Duodenal mucosa (tissue), 2 donors: ENCODE data around the gene AKAP13.

ENCODE experiments used
- H3K27ac ChIP-seq: one replicate; pipeline ENCODE4 v1.7.0; 2013; ENCODE audit warnings: low read depth, low read length
- H3K27me3 ChIP-seq, 2 donors: one replicate each; pipeline ENCODE4 v1.7.0; 2013; ENCODE audit warnings: low read length in 2 of 2, control low read depth in 1 of 2; ENCODE audit not compliant: insufficient read depth in 2 of 2, control insufficient read depth in 1 of 2
- H3K36me3 ChIP-seq, 2 donors: one replicate each; pipeline ENCODE4 v1.7.0; 2013; ENCODE audit warnings: low read length in 2 of 2, control low read depth in 1 of 2; ENCODE audit not compliant: insufficient read depth in 2 of 2, control insufficient read depth in 1 of 2
- H3K4me1 ChIP-seq, 2 donors: one replicate each; pipeline ENCODE4 v1.7.0; 2013; ENCODE audit warnings: low read length in 2 of 2, control low read depth in 1 of 2; ENCODE audit not compliant: insufficient read depth in 2 of 2, control insufficient read depth in 1 of 2
- H3K4me3 ChIP-seq, 2 donors: one replicate each; pipeline ENCODE4 v1.7.0; 2013; ENCODE audit warnings: low read length in 2 of 2, low read depth in 1 of 2
- H3K9ac ChIP-seq, 2 donors: one replicate each; pipeline ENCODE4 v1.7.0; 2013; ENCODE audit warnings: low read length in 2 of 2, low read depth in 1 of 2
- H3K9me3 ChIP-seq, 2 donors: one replicate each; pipeline ENCODE4 v1.7.0; 2013; ENCODE audit warnings: low read length in 2 of 2, control low read depth in 1 of 2; ENCODE audit not compliant: control insufficient read depth in 1 of 2

The AKAP13 gene

GRCh38 chr15:85542488-85542887 lies 162.1 kb downstream of the AKAP13 start:
- Histone ChIP-seq H3K9me3 (no peaks in the 10 kb centered on the region), H3K27ac (no peak overlapping the region), H3K36me3 (peaks cover 0 to 5% of the 10 kb centered on the region in 2 donors), H3K4me1 (peaks cover 28 to 36% of the 10 kb centered on the region in 2 donors), H3K9ac (peak overlapping the region in 1 of 2 donors; percentile 12), H3K27me3 (no peaks in the 10 kb centered on the region), H3K4me3 (no peak overlapping the region)

- Histone ChIP-seq H3K36me3 (peaks cover 0 to 5% of the 10 kb centered on the region in 2 donors), H3K9ac (no peak overlapping the region), H3K4me1 (peaks cover 28 to 36% of the 10 kb centered on the region in 2 donors), H3K9me3 (no peaks in the 10 kb centered on the region), H3K27ac (no peak overlapping the region), H3K4me3 (peak overlapping the region in 1 of 2 donors; percentile 30), H3K27me3 (no peaks in the 10 kb centered on the region)
Observed at GRCh38 chr15:85542895-85543331, 162.5 kb downstream of the AKAP13 start.

GRCh38 chr15:85543741-85544155 lies 163.3 kb downstream of the AKAP13 start:
- H3K4me3 ChIP-seq, result peak overlapping the region; percentile 30 to 38
- H3K27ac ChIP-seq, result no peak overlapping the region
- H3K9ac ChIP-seq, result peak overlapping the region in 1 of 2 donors; percentile 19
- H3K9me3 ChIP-seq, result no peaks in the 10 kb centered on the region
- H3K4me1 ChIP-seq, result peaks cover 28 to 36% of the 10 kb centered on the region in 2 donors
- no peaks in the 10 kb centered on the region for H3K27me3 ChIP-seq
- H3K36me3 ChIP-seq, result peaks cover 0 to 5% of the 10 kb centered on the region in 2 donors

- peaks cover 0 to 9% of the 10 kb centered on the region in 2 donors for H3K36me3 ChIP-seq
- H3K4me1 ChIP-seq, result peaks cover 28 to 36% of the 10 kb centered on the region in 2 donors
- no peak overlapping the region for H3K4me3 ChIP-seq
- no peak overlapping the region for H3K9ac ChIP-seq
- H3K27ac ChIP-seq, result peak overlapping the region; percentile 11
- H3K9me3 ChIP-seq, result no peaks in the 10 kb centered on the region
- H3K27me3 ChIP-seq, result no peaks in the 10 kb centered on the region
Observed at GRCh38 chr15:85545185-85545584, 164.8 kb downstream of the AKAP13 start.

- Histone ChIP-seq H3K9me3 (no peaks in the 10 kb centered on the region), H3K4me1 (peaks cover 28 to 36% of the 10 kb centered on the region in 2 donors), H3K27me3 (no peaks in the 10 kb centered on the region), H3K9ac (no peak overlapping the region), H3K36me3 (peaks cover 0 to 10% of the 10 kb centered on the region in 2 donors), H3K27ac (no peak overlapping the region), H3K4me3 (no peak overlapping the region)
Observed at GRCh38 chr15:85545752-85546151, 165.3 kb downstream of the AKAP13 start.

GRCh38 chr15:85547386-85547785 lies 167.0 kb downstream of the AKAP13 start:
- no peak overlapping the region for H3K27ac ChIP-seq

GRCh38 chr15:85550283-85550682 lies 169.9 kb downstream of the AKAP13 start:
- H3K27ac ChIP-seq, result no peak overlapping the region
- H3K4me1 ChIP-seq, result no peaks in the 10 kb centered on the region
- H3K9me3 ChIP-seq, result no peaks in the 10 kb centered on the region
- H3K9ac ChIP-seq, result no peak overlapping the region
- peaks cover 0 to 10% of the 10 kb centered on the region in 2 donors for H3K36me3 ChIP-seq
- H3K4me3 ChIP-seq, result no peak overlapping the region
- H3K27me3 ChIP-seq, result no peaks in the 10 kb centered on the region

More at GRCh38 chr15:85547386-85547785, 167.0 kb downstream of the AKAP13 start:
- Histone ChIP-seq H3K4me3 (no peak overlapping the region), H3K27me3 (no peaks in the 10 kb centered on the region), H3K9me3 (no peaks in the 10 kb centered on the region), H3K36me3 (peaks cover 0 to 10% of the 10 kb centered on the region in 2 donors), H3K4me1 (peaks cover 23 to 26% of the 10 kb centered on the region in 2 donors), H3K9ac (no peak overlapping the region)

- Histone ChIP-seq H3K36me3 (peaks cover 0 to 4% of the 10 kb centered on the region in 2 donors), H3K27ac (no peak overlapping the region), H3K4me1 (no peaks in the 10 kb centered on the region), H3K4me3 (no peak overlapping the region), H3K9ac (no peak overlapping the region), H3K27me3 (no peaks in the 10 kb centered on the region), H3K9me3 (no peaks in the 10 kb centered on the region)
Observed at GRCh38 chr15:85551221-85551832, 170.9 kb downstream of the AKAP13 start.

GRCh38 chr15:85554852-85555521 lies 174.6 kb downstream of the AKAP13 start:
- Histone ChIP-seq H3K4me3 (peak overlapping the region in 1 of 2 donors; percentile 32), H3K36me3 (peaks cover 0 to 3% of the 10 kb centered on the region in 2 donors), H3K27me3 (no peaks in the 10 kb centered on the region), H3K9ac (no peak overlapping the region), H3K9me3 (no peaks in the 10 kb centered on the region), H3K27ac (no peak overlapping the region), H3K4me1 (no peaks in the 10 kb centered on the region)

- peak overlapping the region in 1 of 2 donors; percentile 32 for H3K4me3 ChIP-seq
- H3K27me3 ChIP-seq, result no peaks in the 10 kb centered on the region
- H3K27ac ChIP-seq, result no peak overlapping the region
- no peaks in the 10 kb centered on the region for H3K36me3 ChIP-seq
- H3K4me1 ChIP-seq, result no peaks in the 10 kb centered on the region
- no peak overlapping the region for H3K9ac ChIP-seq
- no peaks in the 10 kb centered on the region for H3K9me3 ChIP-seq
Observed at GRCh38 chr15:85555875-85556617, 175.6 kb downstream of the AKAP13 start.
